ENCODE data around the gene CREB3L4. TPM values are rescaled to one million over a fixed set of nuclear protein-coding genes. Genes with fewer than 3 reads are reported as not detected.

Gene CREB3L4
- total RNA-seq, 1 experiment from 2014 or later: 9.0 TPM

DNA sequence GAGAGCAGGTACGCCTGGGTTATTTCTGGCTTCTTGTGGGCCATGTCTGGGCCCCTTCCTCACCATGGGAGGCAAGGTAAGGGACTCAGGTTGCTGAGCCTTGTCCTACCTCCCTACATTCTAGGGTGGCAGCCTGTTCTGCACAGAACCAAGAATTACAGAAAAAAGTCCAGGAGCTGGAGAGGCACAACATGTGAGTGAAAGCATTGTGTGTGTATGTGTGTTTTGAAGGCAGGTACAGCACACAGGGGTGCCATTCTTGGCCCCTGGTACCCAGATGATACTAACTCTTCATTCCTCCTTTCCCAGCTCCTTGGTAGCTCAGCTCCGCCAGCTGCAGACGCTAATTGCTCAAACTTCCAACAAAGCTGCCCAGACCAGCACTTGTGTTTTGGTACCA, 5.4 kb downstream of the CREB3L4 start:
- ChIA-PET CTCF (no interaction called here), POLR2A (interaction anchor here (0.5 to 1.3 kb wide), 2 partner anchors 10 to 15 kb away, joined by 3 to 6 read pairs; partner anchors contain the start of genes CRTC2 and SLC39A1)
- Histone ChIP-seq H3K9me3 (no peaks in the 10 kb centered on the region), H3K27me3 (replicated peaks; ENCODE audit: control insufficient read depth, insufficient read depth, low read length) (no peaks in the 10 kb centered on the region), H3K36me3 (ENCODE audit: control insufficient read depth, insufficient read depth, low read length) (no peaks in the 10 kb centered on the region), H3K4me1 (peaks cover 8% of the 10 kb centered on the region), H3K4me3 (ENCODE audit: low read depth, low read length) (no peak overlapping the region)
- Mint-ChIP-seq H3K36me3 (ENCODE audit: insufficient read depth, unreplicated experiment) (peaks cover 42% of the 10 kb centered on the region), H3K4me3 (ENCODE audit: unreplicated experiment) (no peak overlapping the region), H3K9me3 (ENCODE audit: unreplicated experiment) (no peaks in the 10 kb centered on the region), H3K27ac (ENCODE audit: unreplicated experiment) (peak overlapping the region; percentile 42), H3K4me1 (ENCODE audit: low read depth, unreplicated experiment) (peaks cover 6% of the 10 kb centered on the region), H3K27me3 (ENCODE audit: insufficient read depth, unreplicated experiment) (no peaks in the 10 kb centered on the region)
- intact Hi-C loops (cut with micrococcal nuclease; ENCODE audit: unreplicated experiment): no loop called here
- TF ChIP-seq, protein P1, sequence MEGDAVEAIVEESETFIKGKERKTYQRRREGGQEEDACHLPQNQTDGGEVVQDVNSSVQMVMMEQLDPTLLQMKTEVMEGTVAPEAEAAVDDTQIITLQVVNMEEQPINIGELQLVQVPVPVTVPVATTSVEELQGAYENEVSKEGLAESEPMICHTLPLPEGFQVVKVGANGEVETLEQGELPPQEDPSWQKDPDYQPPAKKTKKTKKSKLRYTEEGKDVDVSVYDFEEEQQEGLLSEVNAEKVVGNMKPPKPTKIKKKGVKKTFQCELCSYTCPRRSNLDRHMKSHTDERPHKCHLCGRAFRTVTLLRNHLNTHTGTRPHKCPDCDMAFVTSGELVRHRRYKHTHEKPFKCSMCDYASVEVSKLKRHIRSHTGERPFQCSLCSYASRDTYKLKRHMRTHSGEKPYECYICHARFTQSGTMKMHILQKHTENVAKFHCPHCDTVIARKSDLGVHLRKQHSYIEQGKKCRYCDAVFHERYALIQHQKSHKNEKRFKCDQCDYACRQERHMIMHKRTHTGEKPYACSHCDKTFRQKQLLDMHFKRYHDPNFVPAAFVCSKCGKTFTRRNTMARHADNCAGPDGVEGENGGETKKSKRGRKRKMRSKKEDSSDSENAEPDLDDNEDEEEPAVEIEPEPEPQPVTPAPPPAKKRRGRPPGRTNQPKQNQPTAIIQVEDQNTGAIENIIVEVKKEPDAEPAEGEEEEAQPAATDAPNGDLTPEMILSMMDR (IDR thresholded peaks at IDR 0.05; ENCODE audit: insufficient read depth in 1 of 2, low read depth in 1 of 2, low read length in 1 of 2, severe bottlenecking in 1 of 2, unreplicated experiment in 1 of 2): no peak
- DNase-seq: no peak
- BruUV-seq (replicated peaks): no TSS peak

DNA sequence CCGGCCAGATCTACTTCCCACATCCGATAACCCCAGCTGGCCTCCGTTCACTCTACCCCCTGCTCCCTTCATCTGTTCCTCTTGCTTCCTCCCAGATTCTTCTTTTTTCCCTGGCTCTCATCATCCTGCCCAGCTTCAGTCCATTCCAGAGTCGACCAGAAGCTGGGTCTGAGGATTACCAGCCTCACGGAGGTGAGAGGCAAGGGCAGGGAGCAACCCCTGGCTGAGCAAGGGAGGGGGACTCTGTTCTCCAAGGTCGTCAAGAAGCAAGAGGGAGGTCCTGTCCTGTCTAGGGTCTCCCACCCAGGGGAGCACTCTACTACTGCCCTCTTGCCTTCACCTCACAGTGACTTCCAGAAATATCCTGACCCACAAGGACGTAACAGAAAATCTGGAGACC, 5.8 kb downstream of the CREB3L4 start:
- H3K4me3 ChIP-seq (ENCODE audit: low read depth, low read length): no peak overlapping the region

DNA sequence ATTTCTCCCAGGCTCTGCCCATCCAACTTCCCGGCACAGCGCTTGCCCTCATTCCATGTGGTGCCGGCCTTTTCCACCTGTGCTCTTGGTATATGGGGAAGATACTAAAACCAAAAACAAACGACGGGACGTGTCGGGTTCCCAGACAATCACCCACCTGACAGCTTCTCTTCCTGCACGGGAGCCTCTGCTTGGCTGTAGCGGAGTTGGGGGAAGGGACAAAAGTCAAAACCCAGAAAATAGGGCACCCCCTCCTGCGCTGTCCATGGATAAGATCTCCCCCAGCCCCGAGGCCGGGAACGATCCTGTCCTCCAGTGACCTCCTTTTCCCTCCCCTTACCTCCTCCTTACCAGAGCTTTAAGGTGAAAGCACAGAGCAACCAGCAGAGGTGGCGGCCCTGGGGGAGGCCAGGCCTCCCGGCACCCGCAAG, 9.1 kb downstream of the CREB3L4 start:
- no peak for DNase-seq
- ChIA-PET POLR2A (interaction anchor here (0.9 to 4.0 kb wide), 8 partner anchors 10 to 249 kb away, joined by 4 to 105 read pairs (median 7); partner anchors contain the start of genes CREB3L4, CRTC2, INTS3 and RAB13), CTCF (interaction anchor here (0.6 to 2.5 kb wide), 7 partner anchors 9 to 54 kb away, joined by 4 to 13 read pairs (median 5); partner anchors contain the start of genes CREB3L4, CRTC2, GATAD2B and RAB13)
- Histone ChIP-seq H3K9me3 (no peaks in the 10 kb centered on the region), H3K36me3 (ENCODE audit: control insufficient read depth, insufficient read depth, low read length) (no peaks in the 10 kb centered on the region; the same call in 1 of the 2 replicates), H3K4me3 (ENCODE audit: low read depth, low read length) (peak overlapping the region; percentile 84), H3K4me1 (peaks cover 8% of the 10 kb centered on the region), H3K27me3 (replicated peaks; ENCODE audit: control insufficient read depth, insufficient read depth, low read length) (no peaks in the 10 kb centered on the region)
- Mint-ChIP-seq H3K4me3 (ENCODE audit: unreplicated experiment) (peak overlapping the region; percentile 95), H3K27me3 (ENCODE audit: insufficient read depth, unreplicated experiment) (no peaks in the 10 kb centered on the region), H3K36me3 (ENCODE audit: insufficient read depth, unreplicated experiment) (peaks cover 49% of the 10 kb centered on the region), H3K9me3 (ENCODE audit: unreplicated experiment) (no peaks in the 10 kb centered on the region), H3K27ac (ENCODE audit: unreplicated experiment) (peak overlapping the region; percentile 92), H3K4me1 (ENCODE audit: low read depth, unreplicated experiment) (peaks cover 6% of the 10 kb centered on the region)
- TF ChIP-seq, protein P1 (IDR thresholded peaks at IDR 0.05; ENCODE audit: insufficient read depth in 1 of 2, low read depth in 1 of 2, low read length in 1 of 2, severe bottlenecking in 1 of 2, unreplicated experiment in 1 of 2): no peak
- BruUV-seq (replicated peaks): no TSS peak
- intact Hi-C loops (cut with micrococcal nuclease; ENCODE audit: unreplicated experiment): loop anchor here (1.0 kb wide), 2 partner anchors 9 to 10 kb away; partner anchors contain the start of genes CREB3L4 and RAB13

More for the DNA sequence above, 5.8 kb downstream of the CREB3L4 start:
- Mint-ChIP-seq H3K36me3 (ENCODE audit: insufficient read depth, unreplicated experiment) (peaks cover 42% of the 10 kb centered on the region), H3K27me3 (ENCODE audit: insufficient read depth, unreplicated experiment) (no peaks in the 10 kb centered on the region), H3K9me3 (ENCODE audit: unreplicated experiment) (no peaks in the 10 kb centered on the region), H3K4me3 (ENCODE audit: unreplicated experiment) (no peak overlapping the region), H3K4me1 (ENCODE audit: low read depth, unreplicated experiment) (peaks cover 6% of the 10 kb centered on the region), H3K27ac (ENCODE audit: unreplicated experiment) (peak overlapping the region; percentile 42)
- H3K27me3 ChIP-seq (replicated peaks; ENCODE audit: control insufficient read depth, insufficient read depth, low read length): no peaks in the 10 kb centered on the region
- ChIA-PET CTCF (no interaction called here), POLR2A (no interaction called here)
- H3K9me3 ChIP-seq: no peaks in the 10 kb centered on the region
- TF ChIP-seq, protein P1 (IDR thresholded peaks at IDR 0.05; ENCODE audit: insufficient read depth in 1 of 2, low read depth in 1 of 2, low read length in 1 of 2, severe bottlenecking in 1 of 2, unreplicated experiment in 1 of 2): no peak
- no peak for DNase-seq
- BruUV-seq (replicated peaks): no TSS peak
- intact Hi-C loops (cut with micrococcal nuclease; ENCODE audit: unreplicated experiment): no loop called here
- H3K4me1 ChIP-seq: peaks cover 8% of the 10 kb centered on the region
- no peaks in the 10 kb centered on the region for H3K36me3 ChIP-seq (ENCODE audit: control insufficient read depth, insufficient read depth, low read length)
